Ovary (tissue), 9 donors: ENCODE data around the gene PKD1L1. TPM values are rescaled to one million over a fixed set of nuclear protein-coding genes. Genes with fewer than 3 reads are reported as not detected.

ENCODE experiments used
- DNase-seq, 5 donors: peaks; one replicate each; pipeline ENCODE4 v3.0.0-alpha.2; 2019 to 2020
- H3K27ac ChIP-seq, 2 donors: fragments of 200-600 bp; one replicate each; pipeline versions ENCODE4 v1.5.1 to v1.8.0; 2019 to 2022
- H3K27me3 ChIP-seq: fragments of 200-600 bp; one replicate; pipeline ENCODE4 v1.8.0; 2022
- H3K36me3 ChIP-seq: fragments of 200-600 bp; sonication (generic); one replicate; pipeline ENCODE4 v1.5.1; 2019
- H3K4me1 ChIP-seq: one replicate; pipeline ENCODE4 v1.8.1; 2013; ENCODE audit warnings: mild to moderate bottlenecking, moderate library complexity; ENCODE audit not compliant: insufficient read depth
- H3K4me3 ChIP-seq: fragments of 200-600 bp; sonication (generic); one replicate; pipeline ENCODE4 v1.5.1; 2017
- H3K9me3 ChIP-seq, 2 donors: fragments of 200-600 bp in 1 of 2; sonication (generic) in 1 of 2; one replicate each; pipeline versions ENCODE4 v1.5.1 to v1.8.1; 2013 to 2019; ENCODE audit warnings: mild to moderate bottlenecking in 1 of 2, moderate library complexity in 1 of 2
- CTCF ChIP-seq, 3 donors: fragments of 450-650 bp in 2 of 3; fragments of 200-600 bp in 1 of 3; IDR thresholded peaks; one replicate each; pipeline versions ENCODE4 v1.5.1 to v1.8.0; 2016 to 2022; ENCODE audit warnings: antibody characterized with exemption in 3 of 3, mild to moderate bottlenecking in 1 of 3
- EP300 ChIP-seq: sonication (generic); formaldehyde crosslinking; IDR thresholded peaks from one replicate; pipeline ENCODE4 v1.6.1; 2017; ENCODE audit warnings: antibody characterized with exemption
- POLR2A ChIP-seq: fragments of 450-650 bp; IDR thresholded peaks from one replicate; pipeline ENCODE4 v1.6.1; 2017; ENCODE audit warnings: antibody characterized with exemption, mild to moderate bottlenecking, moderate library complexity
- WGBS, 3 donors: extraction: QIAGEN DNeasy Blood & Tissue Kit in 1 of 3; methylation state at CpG; one replicate each; pipeline versions ENCODE4 v1.1.5 to v1.1.7; 2013 to 2017; 5-methylcytosine and 5-hydroxymethylcytosine counted together
- intact Hi-C, 4 donors: fragments of 100-400 bp; cut with DNase I; formaldehyde crosslinking; loops; one replicate each; pipeline versions ENCODE4 v1.11.0 to v1.15.1; 2022 to 2023
- polyA plus RNA-seq, 2 donors: library from polyadenylated mRNA; stranded (reverse); fragments of 200-250 nt in 1 of 2; fragments of 350-450 nt in 1 of 2; fragmentation: Illumina TruSeq in 1 of 2; extraction: RNeasy Lipid Tissue Mini Kit (QIAGEN cat#74804) in 1 of 2; gene quantifications; one replicate each; pipeline ENCODE4 v1.2.3, GENCODE V29; 2013 to 2014
- total RNA-seq, 7 donors: library from RNA; depleted of rRNA in 2 of 7; stranded (reverse); fragments of >200 nt in 2 of 7; fragmentation: NEBNext Ultra II Directional in 3 of 7; extraction: Animal tissue kit (Norgen Biotek cat#: 25700) in 3 of 7; gene quantifications; one replicate each; pipeline versions ENCODE4 v1.1.0 to v1.2.4, GENCODE V29; 2016 to 2023
- donor health status: DM: no; HTN: no; CAD: no; lungs with moderate emphysema.
- donor health status: DM: no; HTN: no; CAD: no.
- donor health status: Bipolar disorder and iron deficiency.
- donor health status: DM: yes; HTN: yes; CAD: no.
- donor health status: DM: no; HTN: no; CAD: no.
- donor health status: DM: yes; HTN: yes; CAD: no.

PKD1L1 gene
- total and polyA plus RNA-seq, 9 donors = 0.11 to 0.48 (median 0.22) TPM

- intact Hi-C loops = no loop called here
- TF ChIP-seq POLR2A = no peak
- TF ChIP-seq EP300 = no peak
- Histone ChIP-seq H3K36me3 (no peaks in the 10 kb centered on the region), H3K4me1 (no peaks in the 10 kb centered on the region), H3K4me3 (no peak overlapping the region), H3K9me3 (no peaks in the 10 kb centered on the region), H3K27me3 (no peaks in the 10 kb centered on the region), H3K27ac (no peak overlapping the region)
- 93 to 97% (median 95%) methylated on average over 2 of the region's 2 CpGs for WGBS, 3 donors
- no peak for DNase-seq
These were observed 105.0 kb downstream of the PKD1L1 start for GRCh38 chr7:47843291-47843690.

GRCh38 chr7:47839381-47839780 is 108.9 kb downstream of the PKD1L1 start:
- no peak overlapping the region for H3K27ac ChIP-seq
- WGBS, 3 donors = 90 to 92% (median 92%) methylated on average over 16 of the region's 16 CpGs
- intact Hi-C loops = loop anchor here in 1 of 4 donors (5.0 kb wide), 1 partner anchor 543 kb away; no protein-coding TSS in a partner anchor
- no peak for DNase-seq
- no peaks in the 10 kb centered on the region for H3K27me3 ChIP-seq
- H3K4me1 ChIP-seq = no peaks in the 10 kb centered on the region
- no peak overlapping the region for H3K4me3 ChIP-seq
- TF ChIP-seq CTCF (IDR thresholded peaks at IDR 0.05) (no peak), POLR2A (no peak), EP300 (no peak)
- no peaks in the 10 kb centered on the region for H3K36me3 ChIP-seq
- H3K9me3 ChIP-seq = no peaks in the 10 kb centered on the region

DNA sequence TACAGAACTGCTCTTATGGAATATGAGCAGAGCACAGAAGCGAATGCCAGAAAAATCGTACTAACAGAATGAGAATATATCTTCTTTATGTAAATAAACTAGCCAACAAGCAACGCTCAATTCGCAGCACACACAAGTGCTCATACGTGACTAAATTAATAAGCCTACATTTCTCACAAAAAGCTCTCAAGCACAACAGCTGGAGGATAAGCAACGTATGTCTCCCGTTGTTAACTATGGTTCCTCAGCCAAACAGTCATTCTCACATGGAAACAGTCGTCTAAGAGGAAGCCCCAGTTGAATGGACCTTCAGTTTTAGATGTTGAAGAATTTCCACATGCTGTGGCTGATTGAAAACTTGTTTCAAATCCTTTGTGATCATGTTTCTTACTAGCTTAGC is 110.4 kb downstream of the PKD1L1 start:
- H3K27me3 ChIP-seq = no peaks in the 10 kb centered on the region

GRCh38 chr7:47836503-47837202 is 111.6 kb downstream of the PKD1L1 start:
- DNase-seq = no peak
- Histone ChIP-seq H3K27me3 (no peaks in the 10 kb centered on the region), H3K9me3 (no peaks in the 10 kb centered on the region), H3K36me3 (no peaks in the 10 kb centered on the region), H3K4me1 (no peaks in the 10 kb centered on the region), H3K27ac (no peak overlapping the region), H3K4me3 (no peak overlapping the region)
- no peak for TF ChIP-seq EP300
- no peak for TF ChIP-seq CTCF (IDR thresholded peaks at IDR 0.05)
- no peak for TF ChIP-seq POLR2A
- 83 to 88% (median 87%) methylated on average over 19 of the region's 19 CpGs for WGBS, 3 donors
- intact Hi-C loops = loop anchor here in 1 of 4 donors (5.0 kb wide), 1 partner anchor 546 kb away; no protein-coding TSS in a partner anchor

More for the DNA sequence above, 110.4 kb downstream of the PKD1L1 start:
- H3K4me1 ChIP-seq = no peaks in the 10 kb centered on the region
- intact Hi-C loops = loop anchor here in 1 of 4 donors (5.0 kb wide), 1 partner anchor 544 kb away; no protein-coding TSS in a partner anchor
- TF ChIP-seq CTCF (IDR thresholded peaks at IDR 0.05) (no peak), EP300 (no peak), POLR2A (no peak)
- H3K36me3 ChIP-seq = no peaks in the 10 kb centered on the region
- WGBS, 3 donors = 88 to 93% (median 89%) methylated on average over 8 of the region's 8 CpGs
- no peak for DNase-seq
- H3K4me3 ChIP-seq = no peak overlapping the region
- H3K9me3 ChIP-seq = no peaks in the 10 kb centered on the region
- no peak overlapping the region for H3K27ac ChIP-seq

DNA sequence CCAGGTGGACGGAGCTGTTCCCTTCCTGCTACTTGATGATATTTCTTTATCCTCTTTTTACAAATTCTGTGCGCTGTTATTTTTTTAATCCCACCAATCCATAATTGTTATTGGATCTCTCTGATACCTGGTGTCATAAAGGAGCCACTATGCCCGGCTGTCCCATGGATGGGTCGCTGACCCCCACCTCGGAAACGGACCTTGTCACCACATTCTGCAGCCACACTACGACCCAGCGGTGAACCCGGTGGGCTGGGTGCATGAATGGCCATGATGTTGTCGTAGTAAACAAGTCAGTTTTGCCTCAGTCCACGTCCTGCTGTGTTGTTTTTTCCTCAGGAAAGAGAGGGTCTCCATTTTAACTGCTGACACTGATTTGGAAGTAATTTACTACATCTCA is 112.2 kb downstream of the PKD1L1 start:
- DNase-seq = no peak
- no peaks in the 10 kb centered on the region for H3K9me3 ChIP-seq
- H3K4me3 ChIP-seq = no peak overlapping the region
- no peaks in the 10 kb centered on the region for H3K36me3 ChIP-seq
- H3K4me1 ChIP-seq = no peaks in the 10 kb centered on the region
- no peak overlapping the region for H3K27ac ChIP-seq
- H3K27me3 ChIP-seq = no peaks in the 10 kb centered on the region
- WGBS, 3 donors = 92 to 93% (median 93%) methylated on average over 11 of the region's 11 CpGs
- TF ChIP-seq POLR2A = no peak
- no peak for TF ChIP-seq EP300
- TF ChIP-seq CTCF (IDR thresholded peaks at IDR 0.05) = no peak
- intact Hi-C loops = loop anchor here in 1 of 4 donors (5.0 kb wide), 1 partner anchor 546 kb away; no protein-coding TSS in a partner anchor
